HG03196 (cell line): ENCODE measurements around the gene CARD6.
A peak's percentile ranks its signal among the peaks of the same experiment; 100 is the strongest.
"Not testable (repeated sequence)": the region's sequence is repeated elsewhere in the genome, so short reads cannot be mapped to it uniquely, and the experiment has no call there.

Source experiments
- ATAC-seq: cut with Tn5 transposase; IDR thresholded peaks from one replicate; pipeline ENCODE4 v1.9.1; 2021; ENCODE audit not compliant: unreplicated experiment

The CARD6 gene

DNA sequence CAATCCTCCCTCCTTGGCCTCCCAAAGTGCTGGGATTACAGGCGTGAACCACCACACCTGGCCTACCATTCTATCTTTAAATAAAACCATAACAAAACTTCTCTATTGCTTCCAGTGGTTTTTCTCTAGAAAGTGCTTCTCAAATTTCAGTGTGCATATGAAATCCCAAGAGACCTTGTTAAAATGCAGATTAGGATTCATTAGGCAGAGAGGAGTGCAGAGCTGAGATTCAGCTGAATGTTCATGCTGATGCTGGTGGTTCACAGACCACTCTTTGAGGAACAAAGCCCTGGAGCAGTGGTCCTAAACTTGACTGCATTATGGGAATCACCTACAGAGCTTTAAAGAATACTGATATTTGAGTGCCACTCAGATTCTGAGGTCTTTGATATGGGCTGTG is 28.2 kb downstream of the CARD6 start:
- no peak for ATAC-seq

GRCh38 chr5:40871177-40871576 is 30.0 kb downstream of the CARD6 start:
- ATAC-seq: no peak

DNA sequence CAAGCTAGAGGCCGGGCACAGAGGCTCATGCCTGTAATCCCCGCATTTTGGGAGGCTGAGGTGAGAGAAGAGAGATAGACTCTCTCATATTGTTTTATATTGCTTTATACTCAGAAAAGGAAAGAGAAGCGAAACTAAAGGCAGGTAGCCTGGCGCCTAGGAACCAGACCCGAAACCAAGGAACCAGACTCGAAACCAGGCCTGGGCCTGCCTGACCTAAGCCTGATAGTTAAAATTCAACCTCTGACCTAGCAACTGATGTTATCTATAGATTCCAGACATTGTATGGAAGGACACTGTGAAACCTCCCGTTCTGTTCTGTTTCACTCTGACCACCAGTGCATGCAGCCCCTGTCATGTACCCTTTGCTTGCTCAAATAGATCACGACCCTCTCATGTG is 31.1 kb downstream of the CARD6 start:
- not testable (repeated sequence) for ATAC-seq

GRCh38 chr5:40873286-40873880 is 32.2 kb downstream of the CARD6 start:
- no peak for ATAC-seq

- no peak for ATAC-seq
Measured at GRCh38 chr5:40875958-40876357, 34.8 kb downstream of the CARD6 start.

- no peak for ATAC-seq
Measured at GRCh38 chr5:40877371-40877988, 36.3 kb downstream of the CARD6 start.

DNA sequence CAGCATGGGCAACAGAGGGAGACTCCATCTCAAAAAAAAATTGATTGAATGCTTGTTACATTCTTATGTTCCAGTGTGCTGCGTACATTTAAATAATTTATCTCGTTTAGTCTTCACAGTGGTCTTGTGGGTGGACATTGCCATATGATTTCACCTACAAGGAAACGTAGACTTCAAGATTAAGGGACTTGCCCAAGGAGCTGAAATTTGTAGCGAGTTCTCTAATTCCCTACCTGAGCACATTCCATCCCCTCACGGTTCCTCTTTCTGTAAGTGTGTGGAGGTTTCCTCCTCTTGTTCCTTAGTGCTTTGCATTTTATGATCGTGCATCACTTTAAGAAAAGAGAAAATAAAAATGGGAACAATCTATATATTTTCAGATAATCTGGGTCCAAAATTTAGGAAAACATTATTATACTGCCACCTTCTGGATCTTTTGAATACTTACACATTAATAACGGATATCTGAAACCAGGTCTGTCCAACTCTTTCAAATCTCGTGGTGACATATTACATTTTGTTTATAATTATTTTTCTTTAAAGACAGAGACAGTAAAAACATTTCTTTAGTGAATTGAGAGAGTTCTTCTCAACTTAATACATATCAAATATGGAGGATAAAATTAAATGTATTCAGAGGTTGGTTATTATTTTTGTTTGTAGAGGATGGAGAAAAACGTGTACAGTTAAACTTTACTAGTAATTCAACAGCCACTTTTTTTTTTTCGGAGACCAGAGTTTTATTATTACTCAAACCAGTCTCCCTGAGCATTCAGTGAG is 38.2 kb downstream of the CARD6 start:
- no peak for ATAC-seq

DNA sequence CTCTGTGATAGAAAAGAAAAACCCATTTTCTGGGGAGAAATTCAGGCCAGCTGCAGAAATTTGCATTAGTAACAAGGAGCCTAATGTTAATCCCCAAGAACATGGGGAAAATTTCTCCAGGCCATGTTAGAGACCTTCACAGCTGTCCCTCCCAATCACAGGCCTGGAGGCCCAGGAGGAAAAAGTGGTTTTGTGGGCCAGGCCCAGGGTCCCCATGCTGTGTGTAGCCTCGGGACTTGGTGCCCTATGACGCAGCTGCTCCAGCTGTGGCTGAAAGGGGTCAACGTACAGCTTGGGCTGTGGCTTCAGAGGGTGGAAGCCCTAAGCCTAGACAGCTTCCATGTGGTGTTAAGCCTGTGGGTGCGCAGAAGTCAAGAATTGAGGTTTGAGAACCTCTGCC is 41.1 kb downstream of the CARD6 start:
- no peak for ATAC-seq

DNA sequence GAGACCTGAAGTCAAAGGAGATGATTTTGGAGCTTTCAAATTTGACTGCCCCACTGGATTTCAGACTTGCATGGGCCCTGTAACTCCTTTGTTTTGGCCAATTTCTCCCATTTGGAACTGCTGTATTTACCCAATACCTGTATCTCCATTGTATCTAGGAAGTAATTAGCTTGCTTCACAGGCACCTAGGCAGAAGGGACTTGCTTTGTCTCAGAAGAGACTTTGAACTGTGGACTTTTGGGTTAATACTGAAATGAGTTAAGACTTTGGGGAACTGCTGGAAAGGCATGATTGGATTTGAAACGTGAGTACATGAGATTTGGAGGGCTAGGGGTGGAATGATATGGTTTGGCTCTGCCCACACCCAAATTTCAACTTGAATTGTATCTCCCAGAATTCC is 41.9 kb downstream of the CARD6 start:
- not testable (repeated sequence) for ATAC-seq

DNA sequence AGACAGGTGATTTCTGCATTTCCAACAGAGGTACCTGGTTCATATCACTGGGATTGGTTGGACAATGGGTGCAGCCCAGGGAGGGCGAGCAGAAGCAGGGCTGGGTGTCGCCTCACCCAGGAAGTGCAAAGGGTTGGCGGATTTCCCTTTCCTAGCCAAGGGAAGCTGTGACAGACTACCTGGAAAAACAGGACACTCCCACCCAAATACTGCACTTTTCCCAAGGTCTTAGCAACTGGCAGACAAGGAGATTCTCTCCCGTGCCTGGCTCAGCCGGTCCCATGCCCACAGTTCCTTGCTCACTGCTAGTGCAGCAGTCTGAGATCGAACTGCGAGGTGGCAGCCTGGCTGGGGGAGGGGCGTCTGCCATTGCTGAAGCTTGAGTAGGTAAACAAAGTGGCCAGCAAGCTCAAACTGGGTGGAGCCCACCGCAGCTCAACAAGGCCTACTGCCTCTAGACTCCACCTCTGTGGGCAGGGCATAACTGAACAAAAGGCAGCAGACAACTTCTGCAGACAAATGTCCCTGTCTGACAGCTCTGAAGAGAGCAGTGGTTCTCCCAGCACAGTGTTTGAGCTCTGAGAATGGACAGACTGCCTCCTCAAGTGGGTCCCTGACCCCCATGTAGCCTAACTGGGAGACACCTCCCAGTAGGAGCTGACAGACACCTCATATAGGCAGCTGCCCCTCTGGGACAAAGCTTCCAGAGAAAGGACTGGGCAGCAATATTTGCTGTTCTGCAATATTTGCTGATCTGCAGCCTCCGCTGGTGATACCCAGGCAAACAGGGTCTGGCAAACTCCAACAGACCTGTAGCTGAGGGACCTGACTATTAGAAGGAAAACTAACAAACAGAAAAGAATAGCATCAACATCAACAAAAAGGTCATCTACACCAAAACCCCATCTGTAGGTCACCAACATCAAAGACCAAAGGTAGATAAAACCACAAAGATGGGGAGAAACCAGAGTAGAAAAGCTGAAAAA is 54.6 kb downstream of the CARD6 start:
- ATAC-seq: not testable (repeated sequence)

- peak; percentile 87 for ATAC-seq
Measured at GRCh38 chr5:40904205-40904993, 63.2 kb downstream of the CARD6 start.

DNA sequence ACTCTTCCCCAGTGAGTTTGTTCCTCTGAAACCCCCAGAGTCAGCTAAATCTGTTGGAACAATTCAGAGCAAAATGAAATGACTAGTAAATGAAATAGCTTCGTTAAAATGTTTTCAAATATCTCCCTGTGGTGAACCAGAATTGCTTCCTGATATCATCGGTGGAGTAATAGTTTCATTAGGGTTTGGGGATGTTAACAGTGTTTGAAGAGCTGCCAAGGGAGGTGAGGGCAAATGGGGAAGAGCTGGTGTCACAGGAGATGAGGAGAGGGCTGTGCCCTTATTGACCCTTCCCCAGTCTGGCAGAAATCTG is 63.8 kb downstream of the CARD6 start:
- no peak for ATAC-seq

DNA sequence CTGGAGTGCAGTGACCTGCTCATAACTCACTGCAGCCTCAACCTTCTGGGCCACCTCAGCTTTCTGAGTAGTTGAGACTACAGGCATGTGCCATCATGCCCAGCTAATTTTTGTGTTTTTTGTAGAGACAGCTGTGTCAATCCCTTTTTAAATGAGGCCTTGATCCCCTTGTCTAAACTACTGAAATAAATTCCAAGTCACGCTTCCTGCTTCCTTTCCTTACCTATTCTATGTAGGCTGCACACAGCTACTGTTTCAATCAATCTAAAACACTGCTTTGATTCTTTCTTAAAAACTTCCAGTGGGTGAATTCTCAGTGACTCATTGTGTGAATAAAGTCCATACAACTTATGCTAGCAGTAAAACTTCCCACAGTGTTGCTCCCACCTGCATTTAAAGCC is 65.2 kb downstream of the CARD6 start:
- ATAC-seq: no peak

- no peak for ATAC-seq
Measured at GRCh38 chr5:40909264-40909663, 68.1 kb downstream of the CARD6 start, which contains the start of gene C7. Gene C7, plus strand, starts transcription at chr5:40909497. Its CDS starts 114 bp downstream, at chr5:40909611.

GRCh38 chr5:40909723-40910122 is 68.6 kb downstream of the CARD6 start:
- ATAC-seq: no peak
